Neural progenitor cell (in vitro differentiated cells): Measurements from ENCODE around the gene USP9X. TPM values are rescaled to one million over a fixed set of nuclear protein-coding genes. Genes with fewer than 3 reads are reported as not detected.

Source experiments
- DNase-seq: peaks from one replicate; pipeline ENCODE4 v3.0.0-alpha.2; 2016; ENCODE audit warnings: low spot score
- H2AFZ ChIP-seq: fragments of 200-600 bp; sonication (generic); replicated peaks from 2 replicates; pipeline ENCODE4 v1.6.1; 2016; ENCODE audit warnings: antibody characterized with exemption
- H3F3A ChIP-seq: fragments of 200-600 bp; sonication (generic); 2 replicates; pipeline ENCODE4 v1.6.1; 2016; ENCODE audit warnings: antibody characterized with exemption, low read depth
- H3K27ac ChIP-seq: fragments of 200-600 bp; sonication (generic); 2 replicates; pipeline ENCODE4 v1.5.1; 2016; ENCODE audit warnings: mild to moderate bottlenecking
- H3K27me3 ChIP-seq: fragments of 200-600 bp; sonication (generic); 2 replicates; pipeline ENCODE4 v1.6.1; 2016; ENCODE audit warnings: mild to moderate bottlenecking, moderate library complexity
- H3K36me3 ChIP-seq: fragments of 200-600 bp; sonication (generic); 2 replicates; pipeline ENCODE4 v1.5.1; 2016
- H3K4me1 ChIP-seq: fragments of 200-600 bp; sonication (generic); 2 replicates; pipeline ENCODE4 v1.6.1; 2016; ENCODE audit warnings: mixed run types
- H3K4me2 ChIP-seq: fragments of 200-600 bp; sonication (generic); 2 replicates; pipeline ENCODE4 v1.6.1; 2016
- H3K4me3 ChIP-seq: fragments of 200-600 bp; sonication (generic); 2 replicates; pipeline ENCODE4 v1.5.1; 2016
- H3K79me2 ChIP-seq: fragments of 200-600 bp; sonication (generic); 2 replicates; pipeline ENCODE4 v1.6.1; 2016; ENCODE audit warnings: low read depth
- H3K9ac ChIP-seq: fragments of 200-600 bp; sonication (generic); 2 replicates; pipeline ENCODE4 v1.6.1; 2016
- H3K9me3 ChIP-seq: fragments of 200-600 bp; sonication (generic); 2 replicates; pipeline ENCODE4 v1.5.1; 2016; ENCODE audit warnings: low read depth
- H4K20me1 ChIP-seq: fragments of 200-600 bp; sonication (generic); 2 replicates; pipeline ENCODE4 v1.6.1; 2016; ENCODE audit warnings: low read depth
- H3K27ac Mint-ChIP-seq: 3 replicates; pipeline ENCODE4 v1.8.0; 2021; ENCODE audit warnings: mixed read lengths
- H3K27me3 Mint-ChIP-seq: 2 replicates; pipeline ENCODE4 v1.8.0; 2022; ENCODE audit warnings: low read depth, mild to moderate bottlenecking, inconsistent platforms, moderate library complexity, mixed read lengths; ENCODE audit not compliant: insufficient read depth
- H3K36me3 Mint-ChIP-seq: 3 replicates; pipeline ENCODE4 v1.8.0; 2021; ENCODE audit warnings: mixed read lengths
- H3K4me1 Mint-ChIP-seq: 3 replicates; pipeline ENCODE4 v1.8.0; 2021; ENCODE audit warnings: mixed read lengths
- H3K4me3 Mint-ChIP-seq: 3 replicates; pipeline ENCODE4 v1.8.0; 2021; ENCODE audit warnings: mild to moderate bottlenecking, moderate library complexity, mixed read lengths
- H3K9me3 Mint-ChIP-seq: 3 replicates; pipeline ENCODE4 v1.8.0; 2020; ENCODE audit warnings: mixed read lengths
- EZH2 ChIP-seq: fragments of 200-600 bp; sonication (generic); IDR thresholded peaks from 2 replicates; pipeline ENCODE4 v1.6.1; 2017; ENCODE audit warnings: antibody characterized with exemption, mild to moderate bottlenecking, moderate library complexity
- EZH2phosphoT487 ChIP-seq: fragments of 200-600 bp; sonication (generic); IDR thresholded peaks from 2 replicates; pipeline ENCODE4 v1.6.1; 2017; ENCODE audit warnings: antibody characterized with exemption
- total RNA-seq: library from RNA; depleted of rRNA; stranded (reverse); fragments of >200 nt; gene quantifications from 2 replicates; pipeline ENCODE4 v1.2.3, GENCODE V29; 2015; ENCODE audit warnings: low replicate concordance
- TF ChIP-seq, protein P1 (sequence below): fragments of 200-600 bp; sonication (generic); IDR thresholded peaks from 2 replicates; pipeline ENCODE4 v1.5.1; 2017; ENCODE audit warnings: antibody characterized with exemption, mild to moderate bottlenecking

Gene USP9X
- total RNA-seq, 1 donor from 2014 or later: 115 TPM

DNA sequence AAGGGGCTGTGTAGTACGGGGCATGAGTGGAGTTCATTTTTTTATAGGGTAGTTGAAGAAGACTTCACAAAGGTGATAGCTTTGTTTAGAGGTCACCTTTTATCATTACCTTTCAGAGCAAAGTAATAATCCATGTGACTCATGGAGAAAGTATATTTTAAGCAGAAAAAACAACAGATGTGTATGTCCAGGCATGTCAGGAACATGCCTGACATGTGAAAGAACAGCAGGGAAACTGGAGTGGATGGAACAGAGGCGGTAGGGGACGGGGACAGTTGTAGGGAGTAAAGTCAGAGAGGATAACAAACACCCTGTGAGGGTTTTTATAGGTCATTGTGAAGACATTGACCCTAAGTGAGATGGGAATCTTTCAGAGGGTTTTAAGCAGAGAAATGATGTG is 107.6 kb downstream of the USP9X start:
- no peaks in the 10 kb centered on the region for H3K4me1 Mint-ChIP-seq
- H3F3A ChIP-seq: no peaks in the 10 kb centered on the region
- H3K4me1 ChIP-seq: no peaks in the 10 kb centered on the region
- H3K36me3 Mint-ChIP-seq: peaks cover 18% of the 10 kb centered on the region
- no peak overlapping the region for H2AFZ ChIP-seq
- no peak for DNase-seq
- no peaks in the 10 kb centered on the region for H3K9me3 ChIP-seq
- H3K27ac Mint-ChIP-seq: no peak overlapping the region
- H3K4me3 ChIP-seq: no peak overlapping the region
- no peaks in the 10 kb centered on the region for H4K20me1 ChIP-seq
- H3K27me3 ChIP-seq: no peaks in the 10 kb centered on the region
- no peak overlapping the region for H3K4me2 ChIP-seq
- no peaks in the 10 kb centered on the region for H3K27me3 Mint-ChIP-seq
- peak overlapping the region; percentile 55 for H3K27ac ChIP-seq
- no peaks in the 10 kb centered on the region for H3K79me2 ChIP-seq
- H3K9me3 Mint-ChIP-seq: peaks cover 2% of the 10 kb centered on the region
- H3K9ac ChIP-seq: no peak overlapping the region
- peaks cover 8% of the 10 kb centered on the region for H3K36me3 ChIP-seq
- TF ChIP-seq EZH2phosphoT487: no peak
- no peak for TF ChIP-seq EZH2
- TF ChIP-seq, protein P1, sequence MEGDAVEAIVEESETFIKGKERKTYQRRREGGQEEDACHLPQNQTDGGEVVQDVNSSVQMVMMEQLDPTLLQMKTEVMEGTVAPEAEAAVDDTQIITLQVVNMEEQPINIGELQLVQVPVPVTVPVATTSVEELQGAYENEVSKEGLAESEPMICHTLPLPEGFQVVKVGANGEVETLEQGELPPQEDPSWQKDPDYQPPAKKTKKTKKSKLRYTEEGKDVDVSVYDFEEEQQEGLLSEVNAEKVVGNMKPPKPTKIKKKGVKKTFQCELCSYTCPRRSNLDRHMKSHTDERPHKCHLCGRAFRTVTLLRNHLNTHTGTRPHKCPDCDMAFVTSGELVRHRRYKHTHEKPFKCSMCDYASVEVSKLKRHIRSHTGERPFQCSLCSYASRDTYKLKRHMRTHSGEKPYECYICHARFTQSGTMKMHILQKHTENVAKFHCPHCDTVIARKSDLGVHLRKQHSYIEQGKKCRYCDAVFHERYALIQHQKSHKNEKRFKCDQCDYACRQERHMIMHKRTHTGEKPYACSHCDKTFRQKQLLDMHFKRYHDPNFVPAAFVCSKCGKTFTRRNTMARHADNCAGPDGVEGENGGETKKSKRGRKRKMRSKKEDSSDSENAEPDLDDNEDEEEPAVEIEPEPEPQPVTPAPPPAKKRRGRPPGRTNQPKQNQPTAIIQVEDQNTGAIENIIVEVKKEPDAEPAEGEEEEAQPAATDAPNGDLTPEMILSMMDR: no peak
- H3K4me3 Mint-ChIP-seq: no peak overlapping the region

DNA sequence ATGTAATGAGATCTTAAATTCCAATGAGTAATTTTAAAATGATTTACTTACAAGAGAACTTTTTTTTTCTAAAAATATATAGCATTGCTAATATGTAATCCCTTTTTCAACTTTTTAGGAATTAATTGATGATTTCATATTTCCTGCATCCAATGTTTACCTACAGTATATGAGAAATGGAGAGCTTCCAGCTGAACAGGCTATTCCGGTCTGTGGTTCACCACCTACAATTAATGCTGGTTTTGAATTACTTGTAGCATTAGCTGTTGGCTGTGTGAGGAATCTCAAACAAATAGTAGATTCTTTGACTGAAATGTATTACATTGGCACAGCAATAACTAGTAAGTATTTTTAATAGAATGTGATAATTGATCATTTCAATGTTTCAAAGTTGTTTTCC is 113.2 kb downstream of the USP9X start:
- no peak overlapping the region for H3K4me3 Mint-ChIP-seq
- H3K4me1 Mint-ChIP-seq: no peaks in the 10 kb centered on the region
- no peaks in the 10 kb centered on the region for H3K27me3 Mint-ChIP-seq
- Histone ChIP-seq H2AFZ (no peak overlapping the region), H3K4me3 (no peak overlapping the region), H3K4me2 (no peak overlapping the region), H3F3A (no peaks in the 10 kb centered on the region), H3K36me3 (peaks cover 4% of the 10 kb centered on the region), H3K9me3 (no peaks in the 10 kb centered on the region), H3K27me3 (no peaks in the 10 kb centered on the region), H3K9ac (no peak overlapping the region), H3K79me2 (no peaks in the 10 kb centered on the region), H3K27ac (no peak overlapping the region), H4K20me1 (no peaks in the 10 kb centered on the region), H3K4me1 (no peaks in the 10 kb centered on the region)
- H3K9me3 Mint-ChIP-seq: no peaks in the 10 kb centered on the region
- H3K36me3 Mint-ChIP-seq: peaks cover 19% of the 10 kb centered on the region
- TF ChIP-seq EZH2 (no peak), EZH2phosphoT487 (no peak)
- TF ChIP-seq, protein P1: no peak
- DNase-seq: no peak
- no peak overlapping the region for H3K27ac Mint-ChIP-seq

DNA sequence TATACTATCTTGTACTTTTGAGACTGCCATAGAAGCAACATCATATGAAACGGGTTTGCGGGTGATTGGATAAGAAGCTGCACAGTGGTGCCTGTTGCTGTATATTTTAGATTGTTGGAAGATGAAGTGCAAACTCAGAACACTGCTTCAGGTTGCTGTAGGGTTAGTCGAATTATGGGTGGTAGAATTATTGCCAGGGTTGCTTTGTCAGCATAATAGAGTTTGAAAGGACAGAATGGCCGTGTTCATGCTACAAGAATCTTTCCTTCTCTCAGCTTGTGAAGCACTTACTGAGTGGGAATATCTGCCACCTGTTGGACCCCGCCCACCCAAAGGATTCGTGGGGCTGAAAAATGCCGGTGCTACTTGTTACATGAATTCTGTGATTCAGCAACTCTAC is 115.5 kb downstream of the USP9X start:
- no peak overlapping the region for H3K4me3 Mint-ChIP-seq
- H3K9me3 Mint-ChIP-seq: peaks cover 5% of the 10 kb centered on the region
- TF ChIP-seq, protein P1: no peak
- no peak for TF ChIP-seq EZH2phosphoT487
- no peaks in the 10 kb centered on the region for H4K20me1 ChIP-seq
- DNase-seq: no peak
- no peak overlapping the region for H2AFZ ChIP-seq
- H3K27me3 Mint-ChIP-seq: no peaks in the 10 kb centered on the region
- H3K36me3 ChIP-seq: peaks cover 12% of the 10 kb centered on the region
- H3K4me1 ChIP-seq: no peaks in the 10 kb centered on the region
- no peaks in the 10 kb centered on the region for H3K27me3 ChIP-seq
- no peaks in the 10 kb centered on the region for H3K9me3 ChIP-seq
- no peak overlapping the region for H3K9ac ChIP-seq
- H3K27ac ChIP-seq: no peak overlapping the region
- no peaks in the 10 kb centered on the region for H3K79me2 ChIP-seq
- H3K4me3 ChIP-seq: no peak overlapping the region
- no peaks in the 10 kb centered on the region for H3F3A ChIP-seq
- H3K4me1 Mint-ChIP-seq: no peaks in the 10 kb centered on the region
- H3K36me3 Mint-ChIP-seq: peaks cover 29% of the 10 kb centered on the region
- H3K27ac Mint-ChIP-seq: no peak overlapping the region
- H3K4me2 ChIP-seq: no peak overlapping the region
